HG02588 (cell line): ENCODE results near the gene GBX1.

Experiments
- ATAC-seq: cut with Tn5 transposase; IDR thresholded peaks from one replicate; pipeline ENCODE4 v1.9.1; 2021; ENCODE audit warnings: mild to moderate bottlenecking, moderate library complexity; ENCODE audit not compliant: unreplicated experiment

The GBX1 gene

GRCh38 chr7:151174246-151175046 is 7.0 kb upstream of the GBX1 start:
- no peak for ATAC-seq

GRCh38 chr7:151173386-151174245 is 6.1 kb upstream of the GBX1 start:
- no peak for ATAC-seq

- peak; percentile 67 for ATAC-seq
Observed at GRCh38 chr7:151172273-151173141, 5.0 kb upstream of the GBX1 start.

GRCh38 chr7:151168787-151169162 is 1.3 kb upstream of the GBX1 start:
- ATAC-seq, result no peak

GRCh38 chr7:151168003-151168786 is 701 bp upstream of the GBX1 start:
- ATAC-seq, result no peak

- ATAC-seq, result no peak
Observed at GRCh38 chr7:151166629-151167196, 781 bp downstream of the GBX1 start.

- no peak for ATAC-seq
Observed at GRCh38 chr7:151161757-151162156, 5.7 kb downstream of the GBX1 start.

GRCh38 chr7:151157645-151158329 is 9.7 kb downstream of the GBX1 start:
- ATAC-seq, result no peak

- no peak for ATAC-seq
Observed at GRCh38 chr7:151152643-151153513, 14.6 kb downstream of the GBX1 start.

GRCh38 chr7:151150388-151150787 is 17.1 kb downstream of the GBX1 start:
- no peak for ATAC-seq

GRCh38 chr7:151148319-151149259 is 18.9 kb downstream of the GBX1 start:
- no peak for ATAC-seq

GRCh38 chr7:151146761-151147160 is 20.7 kb downstream of the GBX1 start:
- ATAC-seq, result no peak

GRCh38 chr7:151144387-151144786 is 23.1 kb downstream of the GBX1 start:
- no peak for ATAC-seq

GRCh38 chr7:151143261-151144015 is 24.1 kb downstream of the GBX1 start:
- no peak for ATAC-seq

GRCh38 chr7:151142686-151143040 is 24.8 kb downstream of the GBX1 start:
- no peak for ATAC-seq

GRCh38 chr7:151141855-151142685 is 25.4 kb downstream of the GBX1 start:
- no peak for ATAC-seq
